Natural killer cell treated with Interleukin-12 subunit alpha and Interleukin-12 subunit beta and Interleukin-15 and Interleukin-18, amount 100 ng/mL, for 72 hours (primary cell): ENCODE measurements around the gene CMTM8. TPM values are rescaled to one million over a fixed set of nuclear protein-coding genes. Genes with fewer than 3 reads are reported as not detected.

Experiments used
- ATAC-seq, 2 donors: fragments of 150-1000 bp; cut with Tn5 transposase in 1 of 2; sonication (Bioruptor Pico), chemical (Tn5 transposase) in 1 of 2; 2 replicates each; pipeline ENCODE4 v1.10.0; 2021
- DNase-seq: peaks from one replicate; pipeline ENCODE4 v3.0.0; 2022; ENCODE audit warnings: low spot score
- H3K27ac Mint-ChIP-seq, 2 donors: 1 replicate in 1 of 2; 2 replicates in 1 of 2; pipeline ENCODE4 v1.8.0; 2022; ENCODE audit warnings: mixed read lengths in 2 of 2, mild to moderate bottlenecking in 1 of 2, moderate library complexity in 1 of 2
- H3K27me3 Mint-ChIP-seq, 2 donors: 1 replicate in 1 of 2; 2 replicates in 1 of 2; pipeline ENCODE4 v1.8.0; 2022; ENCODE audit warnings: mixed read lengths in 2 of 2
- H3K36me3 Mint-ChIP-seq: one replicate; pipeline ENCODE4 v1.8.0; 2022; ENCODE audit warnings: mixed read lengths
- H3K4me1 Mint-ChIP-seq, 2 donors: 1 replicate in 1 of 2; 2 replicates in 1 of 2; pipeline ENCODE4 v1.8.0; 2022; ENCODE audit warnings: low read depth in 2 of 2, mixed read lengths in 2 of 2, mild to moderate bottlenecking in 1 of 2
- H3K4me3 Mint-ChIP-seq: one replicate; pipeline ENCODE4 v1.8.0; 2022; ENCODE audit warnings: mixed read lengths
- H3K9me3 Mint-ChIP-seq: 2 replicates; pipeline ENCODE4 v1.8.0; 2022; ENCODE audit warnings: mixed read lengths
- total RNA-seq, 2 donors: library from RNA; stranded (reverse); gene quantifications; one replicate each; pipeline ENCODE4 v1.2.3, GENCODE V29; 2022

CMTM8 gene
- total RNA-seq, 2 donors from 2014 or later = 0.36 to 0.48 TPM

GRCh38 chr3:32274306-32274705, 35.8 kb downstream of the CMTM8 start:
- DNase-seq (no peak), ATAC-seq (no peak)
- Mint-ChIP-seq H3K9me3 (no peaks in the 10 kb centered on the region), H3K27me3 (peaks cover 4 to 7% of the 10 kb centered on the region in 2 donors), H3K27ac (no peak overlapping the region), H3K36me3 (no peaks in the 10 kb centered on the region), H3K4me3 (no peak overlapping the region), H3K4me1 (no peaks in the 10 kb centered on the region)

GRCh38 chr3:32275506-32275905, 37.0 kb downstream of the CMTM8 start:
- H3K27ac Mint-ChIP-seq = no peak overlapping the region
- H3K4me3 Mint-ChIP-seq = no peak overlapping the region
- H3K4me1 Mint-ChIP-seq = no peaks in the 10 kb centered on the region
- peaks cover 4 to 7% of the 10 kb centered on the region in 2 donors for H3K27me3 Mint-ChIP-seq
- no peak for DNase-seq
- no peak for ATAC-seq
- no peaks in the 10 kb centered on the region for H3K9me3 Mint-ChIP-seq
- H3K36me3 Mint-ChIP-seq = no peaks in the 10 kb centered on the region

- no peaks in the 10 kb centered on the region for H3K36me3 Mint-ChIP-seq
- DNase-seq (no peak), ATAC-seq (no peak)
- no peaks in the 10 kb centered on the region for H3K9me3 Mint-ChIP-seq
- H3K27me3 Mint-ChIP-seq = peaks cover 4 to 7% of the 10 kb centered on the region in 2 donors
- H3K4me1 Mint-ChIP-seq = no peaks in the 10 kb centered on the region
- no peak overlapping the region for H3K4me3 Mint-ChIP-seq
- no peak overlapping the region for H3K27ac Mint-ChIP-seq
Measured at GRCh38 chr3:32276279-32276841, 37.9 kb downstream of the CMTM8 start.

- Mint-ChIP-seq H3K4me3 (no peak overlapping the region), H3K36me3 (no peaks in the 10 kb centered on the region), H3K9me3 (no peaks in the 10 kb centered on the region), H3K4me1 (no peaks in the 10 kb centered on the region), H3K27me3 (peaks cover 5 to 13% of the 10 kb centered on the region in 2 donors), H3K27ac (no peak overlapping the region)
- DNase-seq = no peak
- no peak for ATAC-seq
Measured at GRCh38 chr3:32278714-32279113, 40.2 kb downstream of the CMTM8 start.

- Mint-ChIP-seq H3K4me1 (no peaks in the 10 kb centered on the region), H3K4me3 (no peak overlapping the region), H3K27me3 (peaks cover 5 to 13% of the 10 kb centered on the region in 2 donors), H3K9me3 (no peaks in the 10 kb centered on the region), H3K36me3 (no peaks in the 10 kb centered on the region), H3K27ac (no peak overlapping the region)
- ATAC-seq = no peak
- no peak for DNase-seq
Measured at GRCh38 chr3:32280262-32280910, 41.9 kb downstream of the CMTM8 start.

- peaks cover 5 to 6% of the 10 kb centered on the region in 2 donors for H3K27me3 Mint-ChIP-seq
- DNase-seq (no peak), ATAC-seq (no peak)
- peaks cover 0 to 4% of the 10 kb centered on the region in 2 donors for H3K4me1 Mint-ChIP-seq
- H3K36me3 Mint-ChIP-seq = no peaks in the 10 kb centered on the region
- H3K27ac Mint-ChIP-seq = no peak overlapping the region
- H3K9me3 Mint-ChIP-seq = no peaks in the 10 kb centered on the region
- no peak overlapping the region for H3K4me3 Mint-ChIP-seq
Measured at GRCh38 chr3:32281570-32282106, 43.2 kb downstream of the CMTM8 start.

GRCh38 chr3:32282578-32283154, 44.2 kb downstream of the CMTM8 start:
- H3K27me3 Mint-ChIP-seq = peaks cover 5 to 6% of the 10 kb centered on the region in 2 donors
- ATAC-seq (no peak), DNase-seq (no peak)
- peaks cover 0 to 4% of the 10 kb centered on the region in 2 donors for H3K4me1 Mint-ChIP-seq
- no peak overlapping the region for H3K4me3 Mint-ChIP-seq
- no peak overlapping the region for H3K27ac Mint-ChIP-seq
- no peaks in the 10 kb centered on the region for H3K9me3 Mint-ChIP-seq
- no peaks in the 10 kb centered on the region for H3K36me3 Mint-ChIP-seq

GRCh38 chr3:32283304-32283703, 44.8 kb downstream of the CMTM8 start:
- H3K27ac Mint-ChIP-seq = no peak overlapping the region
- H3K4me3 Mint-ChIP-seq = no peak overlapping the region
- DNase-seq (no peak), ATAC-seq (no peak)
- H3K9me3 Mint-ChIP-seq = no peaks in the 10 kb centered on the region
- peaks cover 5 to 6% of the 10 kb centered on the region in 2 donors for H3K27me3 Mint-ChIP-seq
- H3K36me3 Mint-ChIP-seq = no peaks in the 10 kb centered on the region
- H3K4me1 Mint-ChIP-seq = peaks cover 0 to 4% of the 10 kb centered on the region in 2 donors

GRCh38 chr3:32284443-32285212, 46.1 kb downstream of the CMTM8 start:
- Mint-ChIP-seq H3K27ac (no peak overlapping the region), H3K9me3 (no peaks in the 10 kb centered on the region), H3K4me3 (no peak overlapping the region), H3K4me1 (peaks cover 10% of the 10 kb centered on the region in 2 donors), H3K36me3 (no peaks in the 10 kb centered on the region), H3K27me3 (peaks cover 5 to 6% of the 10 kb centered on the region in 2 donors)
- ATAC-seq (no peak), DNase-seq (no peak)

GRCh38 chr3:32285891-32286290, 47.4 kb downstream of the CMTM8 start:
- peaks cover 5 to 6% of the 10 kb centered on the region in 2 donors for H3K27me3 Mint-ChIP-seq
- ATAC-seq = no peak
- no peaks in the 10 kb centered on the region for H3K36me3 Mint-ChIP-seq
- DNase-seq = no peak
- H3K4me3 Mint-ChIP-seq = no peak overlapping the region
- H3K9me3 Mint-ChIP-seq = no peaks in the 10 kb centered on the region
- H3K4me1 Mint-ChIP-seq = peaks cover 10% of the 10 kb centered on the region in 2 donors
- peak overlapping the region in 1 of 2 donors; percentile 61 for H3K27ac Mint-ChIP-seq

- peak overlapping the region; percentile 48 for H3K4me3 Mint-ChIP-seq
Measured at GRCh38 chr3:32288819-32289218, 50.3 kb downstream of the CMTM8 start.

GRCh38 chr3:32290619-32291018, 52.1 kb downstream of the CMTM8 start:
- no peaks in the 10 kb centered on the region for H3K9me3 Mint-ChIP-seq
- DNase-seq (no peak), ATAC-seq (no peak)

More at GRCh38 chr3:32288819-32289218, 50.3 kb downstream of the CMTM8 start:
- H3K27me3 Mint-ChIP-seq = no peaks in the 10 kb centered on the region
- peaks cover 10% of the 10 kb centered on the region in 2 donors for H3K4me1 Mint-ChIP-seq
- no peaks in the 10 kb centered on the region for H3K9me3 Mint-ChIP-seq
- H3K27ac Mint-ChIP-seq = peak overlapping the region; percentile 82 to 91
- peak; percentile 85 to 88 for ATAC-seq
- no peak for DNase-seq
- no peaks in the 10 kb centered on the region for H3K36me3 Mint-ChIP-seq

GRCh38 chr3:32292085-32292796, 53.8 kb downstream of the CMTM8 start:
- H3K27me3 Mint-ChIP-seq = no peaks in the 10 kb centered on the region
- peaks cover 12 to 15% of the 10 kb centered on the region in 2 donors for H3K4me1 Mint-ChIP-seq
- no peaks in the 10 kb centered on the region for H3K9me3 Mint-ChIP-seq
- no peaks in the 10 kb centered on the region for H3K36me3 Mint-ChIP-seq
- no peak overlapping the region for H3K4me3 Mint-ChIP-seq
- DNase-seq (no peak), ATAC-seq (no peak)
- peak overlapping the region in 1 of 2 donors; percentile 48 for H3K27ac Mint-ChIP-seq

More at GRCh38 chr3:32290619-32291018, 52.1 kb downstream of the CMTM8 start:
- Mint-ChIP-seq H3K4me1 (peaks cover 10% of the 10 kb centered on the region in 2 donors), H3K27ac (no peak overlapping the region), H3K36me3 (no peaks in the 10 kb centered on the region), H3K4me3 (no peak overlapping the region), H3K27me3 (no peaks in the 10 kb centered on the region)
